Subcutaneous adipose tissue (tissue), 4 donors: Measurements from ENCODE around the gene TMEM237. TPM values are rescaled to one million over a fixed set of nuclear protein-coding genes. Genes with fewer than 3 reads are reported as not detected.

Experiments used
- total RNA-seq, 4 donors: library from RNA; depleted of rRNA; stranded (reverse); fragments of >200 nt; gene quantifications; one replicate each; pipeline ENCODE4 v1.1.0, GENCODE V29; 2016
- TF ChIP-seq, protein P1 (sequence below): fragments of 450-650 bp; IDR thresholded peaks from one replicate; pipeline ENCODE4 v1.5.1; 2016; ENCODE audit warnings: low read depth, mild to moderate bottlenecking, control low read depth, antibody characterized with exemption, moderate library complexity

Gene TMEM237, protein sequence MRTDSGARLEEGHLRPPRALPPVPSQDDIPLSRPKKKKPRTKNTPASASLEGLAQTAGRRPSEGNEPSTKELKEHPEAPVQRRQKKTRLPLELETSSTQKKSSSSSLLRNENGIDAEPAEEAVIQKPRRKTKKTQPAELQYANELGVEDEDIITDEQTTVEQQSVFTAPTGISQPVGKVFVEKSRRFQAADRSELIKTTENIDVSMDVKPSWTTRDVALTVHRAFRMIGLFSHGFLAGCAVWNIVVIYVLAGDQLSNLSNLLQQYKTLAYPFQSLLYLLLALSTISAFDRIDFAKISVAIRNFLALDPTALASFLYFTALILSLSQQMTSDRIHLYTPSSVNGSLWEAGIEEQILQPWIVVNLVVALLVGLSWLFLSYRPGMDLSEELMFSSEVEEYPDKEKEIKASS
- total RNA-seq = 10 to 100 TPM; 18.4 to 31.7 (median 22.3) TPM

DNA sequence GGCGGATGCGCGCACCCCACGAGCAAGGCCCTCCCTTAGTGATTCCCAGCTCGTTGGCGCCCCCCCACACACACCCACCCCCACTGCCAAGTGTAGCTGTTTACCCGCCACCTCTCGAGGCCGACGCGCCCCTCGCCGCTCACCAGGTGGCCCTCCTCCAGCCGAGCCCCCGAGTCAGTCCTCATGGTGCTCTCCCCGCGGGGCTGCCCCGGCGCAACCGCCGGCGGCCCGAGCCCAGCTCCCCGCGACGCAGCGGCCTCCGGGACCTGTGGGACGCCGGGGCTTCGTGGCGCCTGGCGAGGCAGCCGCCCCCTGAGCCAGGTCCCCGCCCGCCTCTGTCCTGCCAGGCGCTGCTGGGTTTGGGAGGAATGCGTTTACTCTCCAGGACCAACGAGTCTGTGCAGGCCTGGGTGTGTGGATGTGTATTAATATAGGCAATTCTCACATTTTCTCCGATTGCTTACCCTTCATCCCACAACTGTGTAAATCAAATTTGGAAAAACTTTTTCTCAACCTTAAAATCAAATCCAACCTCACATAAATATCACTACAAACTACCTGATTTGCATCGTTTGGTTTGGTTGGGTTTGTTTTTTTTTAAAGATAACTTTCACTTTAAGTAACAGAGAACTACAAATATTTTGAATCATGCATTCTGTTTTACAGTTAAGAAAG is at the start of gene TMEM237:
Gene TMEM237 (minus strand): TSS at position 288 of the 675 bp plus-strand sequence. CDS start 103 bp downstream, at position 185.
- TF ChIP-seq, protein P1, sequence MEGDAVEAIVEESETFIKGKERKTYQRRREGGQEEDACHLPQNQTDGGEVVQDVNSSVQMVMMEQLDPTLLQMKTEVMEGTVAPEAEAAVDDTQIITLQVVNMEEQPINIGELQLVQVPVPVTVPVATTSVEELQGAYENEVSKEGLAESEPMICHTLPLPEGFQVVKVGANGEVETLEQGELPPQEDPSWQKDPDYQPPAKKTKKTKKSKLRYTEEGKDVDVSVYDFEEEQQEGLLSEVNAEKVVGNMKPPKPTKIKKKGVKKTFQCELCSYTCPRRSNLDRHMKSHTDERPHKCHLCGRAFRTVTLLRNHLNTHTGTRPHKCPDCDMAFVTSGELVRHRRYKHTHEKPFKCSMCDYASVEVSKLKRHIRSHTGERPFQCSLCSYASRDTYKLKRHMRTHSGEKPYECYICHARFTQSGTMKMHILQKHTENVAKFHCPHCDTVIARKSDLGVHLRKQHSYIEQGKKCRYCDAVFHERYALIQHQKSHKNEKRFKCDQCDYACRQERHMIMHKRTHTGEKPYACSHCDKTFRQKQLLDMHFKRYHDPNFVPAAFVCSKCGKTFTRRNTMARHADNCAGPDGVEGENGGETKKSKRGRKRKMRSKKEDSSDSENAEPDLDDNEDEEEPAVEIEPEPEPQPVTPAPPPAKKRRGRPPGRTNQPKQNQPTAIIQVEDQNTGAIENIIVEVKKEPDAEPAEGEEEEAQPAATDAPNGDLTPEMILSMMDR = no peak

DNA sequence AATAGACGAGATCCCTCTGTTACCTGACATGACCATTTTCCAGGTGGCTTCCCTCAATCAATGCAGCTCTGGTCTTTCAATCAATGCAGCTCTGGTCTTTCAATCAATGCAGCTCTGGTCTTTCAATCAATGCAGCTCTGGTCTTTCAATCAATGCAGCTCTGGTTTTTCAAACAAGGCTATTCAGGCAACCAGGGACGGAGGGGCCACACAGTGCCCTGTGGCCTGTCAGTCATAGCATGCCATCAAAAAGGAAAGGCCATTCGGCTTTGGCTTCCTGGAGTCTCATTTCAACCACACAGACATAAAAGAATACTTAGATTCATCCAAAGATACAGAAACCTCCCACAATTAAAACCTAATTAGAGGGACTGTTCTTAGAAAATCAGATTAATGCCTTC is 41.9 kb upstream of the TMEM237 start:
- TF ChIP-seq, protein P1 = no peak

DNA sequence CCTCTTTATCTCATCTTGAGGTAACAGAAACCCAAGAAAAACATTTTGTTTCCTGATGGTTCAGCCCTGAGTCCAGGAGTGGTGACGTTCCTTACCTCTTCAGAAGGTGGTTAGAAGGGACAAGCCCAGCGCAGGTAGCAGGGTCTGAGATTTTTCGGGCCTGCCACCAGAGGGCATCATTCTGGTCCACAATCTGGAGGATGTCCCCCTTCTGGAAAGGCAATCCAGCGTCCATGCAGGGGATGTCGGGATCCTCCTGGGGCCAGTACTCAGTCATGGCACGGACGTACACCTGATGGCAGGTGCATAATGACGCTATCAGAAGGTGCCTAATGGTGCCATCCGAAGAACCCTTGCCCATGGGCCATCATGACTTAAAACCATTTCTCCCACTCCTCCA is 37.4 kb upstream of the TMEM237 start:
- TF ChIP-seq, protein P1 = no peak

DNA sequence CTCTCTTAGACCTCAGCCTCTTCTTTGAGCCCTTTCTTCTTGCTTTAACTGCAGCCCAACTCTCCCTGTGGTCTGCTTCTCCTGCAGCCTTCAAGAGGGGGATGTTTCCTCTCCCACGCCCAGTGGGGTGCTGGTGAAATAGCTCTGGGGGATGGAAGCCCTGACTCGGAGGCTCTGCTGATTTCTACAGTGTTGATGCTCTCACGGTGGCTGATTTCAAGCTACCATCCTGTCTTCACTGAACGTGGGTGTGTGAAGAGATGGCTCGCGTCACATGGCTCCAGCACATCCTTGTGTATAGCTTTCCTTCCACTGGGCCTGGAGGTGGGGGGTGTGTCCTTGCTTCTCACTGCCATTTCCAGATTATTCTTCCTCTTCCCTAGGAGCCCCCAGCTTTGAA is 35.1 kb upstream of the TMEM237 start:
- TF ChIP-seq, protein P1 = no peak

DNA sequence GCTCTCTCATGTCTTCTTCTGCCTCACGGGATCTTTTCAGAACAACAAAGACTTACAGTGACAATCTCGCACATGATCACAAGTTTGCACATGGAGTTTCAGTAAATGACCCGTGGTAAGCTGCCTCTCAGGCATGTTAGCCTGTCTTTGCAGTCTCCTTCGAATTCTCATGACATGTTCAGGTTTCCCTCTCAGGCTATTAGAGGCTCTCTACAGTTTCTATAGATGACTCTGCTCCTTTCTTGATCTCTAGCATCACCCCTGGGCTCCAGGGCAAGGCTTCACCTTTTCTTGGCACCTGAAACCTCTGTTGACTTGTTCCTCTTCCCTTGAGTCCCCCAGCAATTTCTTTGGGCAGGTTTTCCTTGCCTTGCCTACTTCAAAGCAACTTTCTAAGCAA is 32.2 kb upstream of the TMEM237 start:
- TF ChIP-seq, protein P1 = no peak

DNA sequence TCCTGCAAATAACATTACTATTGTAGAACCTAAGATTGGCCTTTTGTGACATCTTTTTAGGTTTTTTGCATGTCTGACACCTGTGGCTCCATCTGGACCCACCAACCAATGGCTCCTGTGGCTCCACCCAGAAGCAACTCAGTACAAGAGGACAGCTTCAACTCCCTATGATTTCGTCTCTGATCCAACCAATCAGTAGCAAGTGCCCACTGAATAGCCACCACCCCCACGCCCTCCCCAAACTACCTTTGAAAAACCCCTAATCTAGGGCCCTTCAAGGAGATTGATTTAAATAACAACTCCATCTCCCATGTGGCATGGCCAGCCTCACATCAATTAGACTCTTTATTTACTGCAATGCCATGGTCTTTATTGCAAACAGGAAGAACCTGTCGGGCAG is 31.5 kb upstream of the TMEM237 start:
- TF ChIP-seq, protein P1 = no peak

DNA sequence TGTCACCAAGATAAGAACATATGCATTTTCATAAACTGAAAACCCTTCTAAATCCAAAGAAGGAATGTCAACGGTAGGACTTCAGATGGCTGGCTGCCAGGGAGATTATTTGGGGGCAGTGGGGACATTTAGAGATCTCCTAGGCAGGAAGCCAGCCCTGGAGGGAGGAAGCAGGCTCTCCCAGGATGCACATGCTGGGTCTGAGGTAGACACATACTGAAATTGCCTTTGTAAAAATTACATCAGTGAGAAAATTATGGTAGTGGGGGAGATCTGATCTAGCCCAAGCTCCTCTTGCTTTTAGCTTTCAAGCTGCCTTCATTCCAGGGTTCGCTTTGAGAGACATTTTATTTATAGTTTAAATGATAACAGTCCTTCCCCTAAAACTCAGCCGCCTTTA is 31.0 kb upstream of the TMEM237 start:
- TF ChIP-seq, protein P1 = no peak
